Adrenal gland (tissue), 5 donors: Measurements from ENCODE around the gene SPON2.

Experiments
- CTCF ChIP-seq, 6 experiments: fragments of 450-650 bp in 4 of 6; fragments of 200-600 bp in 2 of 6; sonication (generic) in 1 of 6; IDR thresholded peaks; 1 replicate in 5 of 6; 2 replicates in 1 of 6; pipeline versions ENCODE4 v1.5.1 to v1.8.0; 2016 to 2021; ENCODE audit warnings: antibody characterized with exemption in 6 of 6, mild to moderate bottlenecking in 2 of 6, moderate library complexity in 1 of 6
- POLR2A ChIP-seq, 2 donors: fragments of 450-650 bp; IDR thresholded peaks; one replicate each; pipeline ENCODE4 v1.6.1; 2017; ENCODE audit warnings: antibody characterized with exemption in 2 of 2, mild to moderate bottlenecking in 2 of 2, moderate library complexity in 1 of 2
- donor health status: DM: no; HTN: no; CAD: no.

DNA sequence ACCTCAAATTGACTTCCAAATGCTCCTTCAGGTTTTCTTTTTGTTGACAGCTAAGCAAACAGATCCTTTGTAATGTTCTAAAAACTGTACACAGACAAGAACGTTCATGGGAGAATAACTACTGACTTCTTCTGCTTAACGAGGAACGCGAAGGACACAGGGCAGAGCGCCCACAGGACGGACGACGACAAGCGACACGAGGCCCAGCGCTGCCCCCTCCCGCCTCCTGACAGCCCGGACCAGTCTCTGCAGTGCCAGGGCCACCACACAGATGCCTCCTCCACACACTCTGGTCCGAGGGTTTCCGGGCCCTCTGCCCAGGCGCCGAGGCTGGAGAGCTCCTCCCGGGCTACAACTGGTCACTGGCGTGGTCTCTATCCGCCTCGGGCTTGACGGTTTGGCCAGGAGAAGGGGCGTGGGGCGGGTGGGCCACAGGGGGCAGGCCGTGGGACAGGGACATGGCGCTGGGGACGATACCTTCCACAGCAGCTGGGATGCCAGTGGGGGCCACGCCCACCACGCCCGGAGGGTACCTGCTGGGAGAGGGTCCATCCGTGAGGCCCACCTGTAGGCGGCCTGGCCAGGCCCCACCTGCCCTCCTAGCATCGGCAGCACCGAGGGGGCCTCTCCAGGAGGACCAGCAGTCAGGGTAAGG, 39.6 kb upstream of the SPON2 start:
- TF ChIP-seq CTCF (IDR thresholded peaks at IDR 0.05) (no peak), POLR2A (IDR thresholded peaks at IDR 0.05) (no peak)
